ENCODE results near the gene LMNA. TPM values are rescaled to one million over a fixed set of nuclear protein-coding genes. Genes with fewer than 3 reads are reported as not detected.

The LMNA gene
- total RNA-seq, 2 experiments from 2014 or later, result 184 to 218 TPM

DNA sequence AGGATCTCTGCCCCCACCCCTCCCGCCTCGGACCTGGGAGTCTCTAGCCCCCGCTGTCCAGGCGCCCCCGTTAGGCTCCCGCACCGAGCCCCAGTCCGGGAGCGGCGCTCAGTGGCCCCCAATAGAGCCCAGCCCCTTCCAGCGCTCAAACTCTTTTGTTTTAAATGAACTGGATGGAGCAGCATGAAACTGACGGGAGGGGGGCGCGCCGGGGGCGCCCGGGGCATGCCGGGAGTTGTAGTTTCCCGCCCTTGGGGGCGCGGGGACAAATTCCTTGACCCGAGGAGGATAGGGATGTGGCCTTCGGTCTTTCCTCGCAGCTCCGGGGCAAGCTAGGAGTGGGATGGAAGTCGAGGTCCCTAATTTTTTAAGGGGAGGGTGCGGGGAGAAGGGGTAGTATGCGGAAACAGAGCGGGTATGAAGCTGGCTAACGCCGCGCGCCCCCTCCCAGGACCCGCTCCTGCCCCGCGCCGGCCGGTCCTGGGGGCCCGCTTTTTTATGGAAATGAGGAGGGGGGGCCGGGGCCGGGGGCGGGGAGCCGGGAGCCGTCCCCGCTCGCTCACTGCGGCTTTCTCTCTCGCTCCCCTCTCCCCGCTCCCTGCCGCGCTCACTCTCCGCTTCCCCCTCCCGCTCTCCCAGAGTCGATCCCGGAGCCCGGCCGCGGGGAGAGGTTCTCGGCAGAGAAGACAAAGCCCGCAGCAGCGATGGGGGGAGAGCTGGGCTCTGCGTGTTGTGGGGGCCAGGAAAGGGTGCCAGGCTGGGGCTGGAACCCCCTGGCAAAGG, 32.0 kb upstream of the LMNA start, which contains the start of gene MEX3A:
Gene MEX3A, minus strand, starts transcription at position 157 of the 783 bp plus-strand sequence. CDS start 467 bp downstream, outside the sequence.
- no peaks in the 10 kb centered on the region for H3K9me3 Mint-ChIP-seq (ENCODE audit: low read depth)
- no peak within 1 kb of the TSS for H3K27ac Mint-ChIP-seq
- POLR2A ChIA-PET, result interaction anchor here (0.8 kb wide), 1 partner anchor 15 kb away, joined by 3 read pairs; no protein-coding TSS in a partner anchor
- ATAC-seq, result peak; percentile 89
- peak within 1 kb of the TSS; percentile 72 for H3K4me3 Mint-ChIP-seq
- no peaks in the 10 kb centered on the region for H3K36me3 Mint-ChIP-seq (ENCODE audit: low read depth)
- peaks cover 5% of the 10 kb centered on the region for H3K4me1 Mint-ChIP-seq
- CTCF ChIA-PET, result interaction anchor here (0.6 to 29.4 kb wide), 4 partner anchors 14 to 43 kb away, joined by 3 to 929 read pairs (median 10); partner anchors contain the start of gene LMNA
- intact Hi-C loops (cut with DNase I, micrococcal nuclease), result loop anchor here in 1 of 2 experiments (1.0 kb wide), 3 partner anchors 27 to 256 kb away; partner anchors contain the start of genes CCT3, SSR2 and TSACC
- DNase-seq, result peak; percentile 80
- H3K27me3 Mint-ChIP-seq, result peaks cover 26% of the 10 kb centered on the region

DNA sequence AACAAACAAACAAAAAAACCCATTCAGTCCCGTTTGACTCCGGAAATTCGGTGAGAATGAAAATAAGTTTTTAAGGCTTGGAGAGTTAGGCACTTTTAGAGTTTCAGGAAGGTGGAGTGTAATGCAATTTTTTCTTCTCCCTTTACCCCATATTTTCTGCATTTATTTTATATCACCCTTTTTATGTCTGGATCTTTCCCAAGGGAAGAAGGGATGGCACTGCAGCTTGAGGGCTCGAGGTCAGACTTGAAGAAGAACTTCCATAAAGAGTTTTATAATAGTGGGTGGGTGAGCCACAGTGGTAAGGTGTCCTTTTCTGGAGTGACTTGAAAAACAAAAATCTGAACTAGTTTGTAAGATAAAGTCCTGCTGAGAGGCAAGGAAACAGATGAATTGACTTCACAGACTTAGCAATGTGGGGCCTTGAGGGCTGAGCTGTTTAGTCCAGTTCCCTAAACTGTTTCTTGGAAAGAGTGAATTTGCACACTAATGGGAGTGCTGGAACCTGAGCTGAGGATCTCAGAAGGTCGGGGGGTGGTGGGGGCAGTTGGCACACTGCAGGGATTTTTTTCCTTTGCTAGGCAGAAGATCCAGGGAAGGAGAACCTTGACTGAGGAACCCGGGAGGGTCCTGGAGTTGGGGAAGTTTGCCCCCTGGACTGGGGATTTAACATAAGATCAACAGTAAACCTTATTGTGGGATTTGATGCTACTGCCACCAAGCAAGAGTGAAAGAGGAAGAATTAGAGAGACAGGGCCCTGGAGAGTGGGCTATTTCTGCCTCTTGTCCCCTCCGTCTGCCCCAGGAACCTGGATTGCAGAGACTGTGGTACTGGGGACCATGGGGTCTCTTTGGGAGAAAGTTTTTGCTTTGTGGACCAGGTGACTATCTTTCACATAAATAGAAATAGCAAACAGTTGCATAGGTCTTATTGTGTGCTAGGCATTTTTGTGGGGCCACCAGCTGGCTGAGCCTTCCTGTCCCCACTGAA, 30.4 kb upstream of the LMNA start:
- H3K27me3 Mint-ChIP-seq, result peaks cover 21% of the 10 kb centered on the region
- intact Hi-C loops (cut with DNase I, micrococcal nuclease), result no loop called here
- H3K4me1 Mint-ChIP-seq, result peaks cover 5% of the 10 kb centered on the region
- CTCF ChIA-PET, result interaction anchor here (0.7 to 29.4 kb wide), 6 partner anchors 12 to 198 kb away, joined by 3 to 929 read pairs (median 4); partner anchors contain the start of gene LMNA
- no peak overlapping the region for H3K4me3 Mint-ChIP-seq
- POLR2A ChIA-PET, result interaction anchor here (0.6 to 0.7 kb wide), 2 partner anchors 110 to 162 kb away, joined by 3 read pairs; no protein-coding TSS in a partner anchor
- DNase-seq (no peak), ATAC-seq (no peak)
- H3K27ac Mint-ChIP-seq, result no peak overlapping the region
- H3K36me3 Mint-ChIP-seq (ENCODE audit: low read depth), result no peaks in the 10 kb centered on the region
- no peaks in the 10 kb centered on the region for H3K9me3 Mint-ChIP-seq (ENCODE audit: low read depth)

DNA sequence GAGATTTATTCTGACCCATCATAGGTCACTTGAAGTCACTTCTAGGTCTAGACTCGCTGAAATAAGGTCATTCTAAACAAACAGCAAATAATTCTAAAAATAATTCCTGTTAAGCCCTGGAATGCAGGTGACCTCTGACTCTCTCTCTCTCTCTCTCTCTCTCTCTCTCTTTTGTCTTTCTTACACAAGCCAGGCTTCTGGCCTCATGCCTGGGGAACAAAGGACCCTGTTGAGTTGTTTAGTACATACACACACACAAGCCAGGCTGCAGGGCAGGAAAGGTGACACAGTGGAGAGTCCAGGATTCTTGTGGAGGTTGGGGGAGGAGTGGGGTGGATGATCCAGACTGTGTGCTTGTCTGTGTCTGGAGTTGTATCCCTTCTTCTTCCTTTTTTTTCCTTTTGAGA, 28.3 kb upstream of the LMNA start:
- peaks cover 9% of the 10 kb centered on the region for H3K4me1 Mint-ChIP-seq
- peaks cover 24% of the 10 kb centered on the region for H3K27me3 Mint-ChIP-seq
- no peaks in the 10 kb centered on the region for H3K36me3 Mint-ChIP-seq (ENCODE audit: low read depth)
- H3K27ac Mint-ChIP-seq, result no peak overlapping the region
- no peak overlapping the region for H3K4me3 Mint-ChIP-seq
- CTCF ChIA-PET, result interaction anchor here (2.7 to 29.4 kb wide), 2 partner anchors 10 to 39 kb away, joined by 9 to 929 read pairs; partner anchors contain the start of gene LMNA
- DNase-seq, result no peak
- intact Hi-C loops (cut with DNase I, micrococcal nuclease), result no loop called here
- no peak for ATAC-seq
- no peaks in the 10 kb centered on the region for H3K9me3 Mint-ChIP-seq (ENCODE audit: low read depth)
- POLR2A ChIA-PET, result no interaction called here

DNA sequence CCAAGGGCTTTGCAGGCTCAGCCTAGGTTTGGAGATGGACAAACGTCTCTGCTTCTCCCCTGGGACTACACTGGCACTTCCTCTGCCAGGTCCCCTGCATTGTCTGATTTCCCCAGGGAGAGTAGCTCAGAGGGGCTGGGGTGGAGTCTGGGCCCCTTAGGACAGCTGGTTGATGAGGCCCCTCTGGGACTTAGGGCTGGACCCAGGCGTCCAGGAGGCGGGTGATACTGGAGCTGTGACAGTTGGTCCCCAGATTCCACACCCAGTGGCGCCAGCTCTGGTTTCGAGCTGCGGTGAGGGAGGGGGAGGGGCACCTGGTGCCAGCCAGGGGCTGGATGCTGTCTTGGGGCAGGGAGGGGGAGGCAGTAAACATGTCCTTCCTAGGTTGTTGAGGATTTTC, 24.8 kb upstream of the LMNA start:
- POLR2A ChIA-PET, result no interaction called here
- Mint-ChIP-seq H3K27ac (no peak overlapping the region), H3K36me3 (ENCODE audit: low read depth) (no peaks in the 10 kb centered on the region), H3K4me3 (no peak overlapping the region), H3K27me3 (peaks cover 17% of the 10 kb centered on the region), H3K4me1 (peaks cover 4% of the 10 kb centered on the region), H3K9me3 (ENCODE audit: low read depth) (no peaks in the 10 kb centered on the region)
- ATAC-seq (no peak), DNase-seq (no peak)
- CTCF ChIA-PET, result interaction anchor here (0.7 to 29.4 kb wide), 8 partner anchors 36 to 587 kb away, joined by 3 to 929 read pairs (median 4); partner anchors contain the start of gene LMNA
- intact Hi-C loops (cut with DNase I, micrococcal nuclease), result loop anchor here (1.0 kb wide), 3 partner anchors 41 to 230 kb away; no protein-coding TSS in a partner anchor

DNA sequence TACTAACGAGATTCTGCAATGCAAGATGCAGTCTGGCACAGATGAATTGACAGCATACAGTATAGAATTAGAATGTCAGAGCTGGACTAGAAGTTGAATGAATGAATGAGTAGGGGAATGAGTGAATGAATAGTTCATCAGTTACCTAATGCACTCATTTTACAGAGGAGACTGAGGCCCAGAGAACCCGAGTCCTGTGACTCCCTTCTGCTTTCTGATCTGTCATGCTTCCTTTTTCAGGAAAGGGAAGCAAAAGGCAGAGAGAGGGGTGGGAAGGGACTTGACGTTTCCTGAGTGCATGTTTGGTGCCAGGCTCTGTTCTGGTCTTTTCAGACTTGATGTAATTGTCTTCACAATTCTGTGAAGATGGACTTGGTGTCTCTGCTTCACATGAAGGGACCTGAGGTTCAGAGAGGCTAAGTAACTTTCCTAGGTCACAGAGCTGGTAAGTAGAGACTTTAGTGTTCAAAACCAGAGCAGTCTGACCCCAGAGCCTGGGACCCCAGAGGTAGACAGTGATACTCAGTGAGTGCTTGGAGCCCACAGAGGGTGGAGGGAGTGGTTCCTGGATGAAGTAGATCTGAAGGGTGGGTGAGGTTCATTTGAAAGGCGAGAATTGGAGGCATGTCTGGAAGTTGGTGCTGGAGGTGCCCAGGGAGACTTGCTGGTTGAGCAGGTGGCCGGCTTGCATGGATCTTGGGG, 24.2 kb upstream of the LMNA start:
- POLR2A ChIA-PET, result interaction anchor here (1.5 kb wide), 1 partner anchor 128 kb away, joined by 4 read pairs; no protein-coding TSS in a partner anchor
- no peak overlapping the region for H3K4me3 Mint-ChIP-seq
- intact Hi-C loops (cut with DNase I, micrococcal nuclease), result loop anchor here (1.0 kb wide), 3 partner anchors 40 to 229 kb away; no protein-coding TSS in a partner anchor
- H3K4me1 Mint-ChIP-seq, result peaks cover 7% of the 10 kb centered on the region
- peaks cover 17% of the 10 kb centered on the region for H3K27me3 Mint-ChIP-seq
- DNase-seq, result no peak
- CTCF ChIA-PET, result interaction anchor here (0.5 to 29.4 kb wide), 17 partner anchors 10 to 587 kb away, joined by 3 to 929 read pairs (median 4); partner anchors contain the start of gene LMNA
- ATAC-seq, result peak; percentile 13
- no peak overlapping the region for H3K27ac Mint-ChIP-seq
- no peaks in the 10 kb centered on the region for H3K9me3 Mint-ChIP-seq (ENCODE audit: low read depth)
- H3K36me3 Mint-ChIP-seq (ENCODE audit: low read depth), result no peaks in the 10 kb centered on the region

DNA sequence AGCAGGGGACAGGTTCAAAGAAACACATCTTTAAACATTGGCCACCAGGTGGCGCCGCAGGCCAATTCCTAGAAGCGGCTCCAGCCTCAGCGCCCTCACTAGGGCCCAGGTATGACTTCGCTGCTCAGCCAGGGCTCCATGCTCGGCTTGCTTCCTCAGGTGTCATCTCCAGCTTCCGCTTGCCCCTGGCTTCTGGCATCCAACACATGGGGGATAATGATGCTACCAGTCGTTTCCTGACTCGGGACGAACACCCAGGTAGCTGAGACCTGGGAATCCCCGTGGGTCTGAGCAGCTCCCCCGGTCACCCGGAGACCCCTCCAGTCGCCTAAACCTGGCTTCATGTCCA, 23.7 kb upstream of the LMNA start:
- ChIA-PET CTCF (interaction anchor here (0.5 to 29.4 kb wide), 19 partner anchors 8 to 192 kb away, joined by 3 to 929 read pairs (median 3); partner anchors contain the start of gene LMNA), POLR2A (interaction anchor here (0.6 to 1.5 kb wide), 2 partner anchors 38 to 127 kb away, joined by 3 to 4 read pairs; no protein-coding TSS in a partner anchor)
- DNase-seq, result peak; percentile 95
- Mint-ChIP-seq H3K27me3 (peaks cover 16% of the 10 kb centered on the region), H3K27ac (no peak overlapping the region), H3K4me3 (no peak overlapping the region), H3K36me3 (ENCODE audit: low read depth) (no peaks in the 10 kb centered on the region), H3K4me1 (peaks cover 13% of the 10 kb centered on the region), H3K9me3 (ENCODE audit: low read depth) (no peaks in the 10 kb centered on the region)
- intact Hi-C loops (cut with DNase I, micrococcal nuclease), result loop anchor here (1.0 kb wide), 3 partner anchors 39 to 228 kb away; no protein-coding TSS in a partner anchor
- peak; percentile 95 for ATAC-seq

DNA sequence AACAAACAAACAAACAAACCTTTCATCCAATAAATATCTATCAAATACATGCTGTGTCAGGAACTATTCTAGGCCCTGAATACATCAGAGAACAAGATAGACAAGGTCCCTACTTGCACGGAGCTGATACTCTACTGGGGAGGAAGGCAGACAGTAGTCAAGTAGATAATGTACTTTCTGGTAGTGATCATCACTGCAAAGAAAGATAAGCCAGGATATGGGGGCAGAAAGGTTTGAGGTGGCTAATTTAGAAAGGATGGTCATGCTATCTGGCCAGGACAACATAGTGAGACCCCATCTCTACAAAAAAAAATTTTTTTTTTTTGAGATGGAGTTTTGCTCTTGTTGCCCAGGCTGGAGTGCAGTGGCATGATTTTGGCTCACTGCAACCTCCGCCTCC, 22.9 kb upstream of the LMNA start:
- H3K27ac Mint-ChIP-seq, result no peak overlapping the region
- POLR2A ChIA-PET, result interaction anchor here (0.6 to 1.5 kb wide), 2 partner anchors 37 to 126 kb away, joined by 3 to 4 read pairs; no protein-coding TSS in a partner anchor
- peaks cover 12% of the 10 kb centered on the region for H3K27me3 Mint-ChIP-seq
- H3K9me3 Mint-ChIP-seq (ENCODE audit: low read depth), result no peaks in the 10 kb centered on the region
- H3K36me3 Mint-ChIP-seq (ENCODE audit: low read depth), result no peaks in the 10 kb centered on the region
- peaks cover 20% of the 10 kb centered on the region for H3K4me1 Mint-ChIP-seq
- CTCF ChIA-PET, result interaction anchor here (0.6 to 29.4 kb wide), 7 partner anchors 34 to 211 kb away, joined by 3 to 929 read pairs (median 4); partner anchors contain the start of gene LMNA
- no peak overlapping the region for H3K4me3 Mint-ChIP-seq
- DNase-seq (no peak), ATAC-seq (no peak)
- intact Hi-C loops (cut with DNase I, micrococcal nuclease), result no loop called here

DNA sequence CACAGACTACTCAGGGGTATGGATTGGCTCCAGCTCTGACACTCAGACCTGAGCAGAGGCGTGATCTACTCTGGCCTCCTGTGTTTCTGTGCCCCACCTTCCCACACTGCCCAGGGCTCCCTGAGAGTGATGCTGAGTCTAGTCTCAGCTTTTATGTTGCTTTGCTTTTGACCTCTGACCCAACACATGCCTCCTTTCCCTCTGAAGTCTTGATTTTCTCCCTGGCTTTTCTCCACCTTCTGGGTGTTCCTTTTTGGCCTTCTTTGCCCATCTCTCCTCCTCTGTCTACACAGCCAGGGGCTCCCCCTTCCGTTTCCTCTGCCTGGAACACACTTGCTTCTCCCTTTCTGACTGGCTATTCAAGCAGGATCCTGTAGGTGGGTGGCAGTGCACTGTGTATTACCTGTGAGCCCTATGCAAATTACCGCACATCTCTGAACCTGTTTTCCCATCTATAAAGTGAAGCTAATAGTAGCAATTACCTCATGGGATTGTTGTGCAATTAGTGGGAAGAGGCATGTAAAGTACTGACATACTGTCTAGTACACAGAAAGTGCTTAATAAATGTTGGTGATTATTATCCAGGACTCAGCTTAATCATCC, 18.5 kb upstream of the LMNA start:
- peak overlapping the region; percentile 16 for H3K4me3 Mint-ChIP-seq
- DNase-seq, result peak; percentile 67

DNA sequence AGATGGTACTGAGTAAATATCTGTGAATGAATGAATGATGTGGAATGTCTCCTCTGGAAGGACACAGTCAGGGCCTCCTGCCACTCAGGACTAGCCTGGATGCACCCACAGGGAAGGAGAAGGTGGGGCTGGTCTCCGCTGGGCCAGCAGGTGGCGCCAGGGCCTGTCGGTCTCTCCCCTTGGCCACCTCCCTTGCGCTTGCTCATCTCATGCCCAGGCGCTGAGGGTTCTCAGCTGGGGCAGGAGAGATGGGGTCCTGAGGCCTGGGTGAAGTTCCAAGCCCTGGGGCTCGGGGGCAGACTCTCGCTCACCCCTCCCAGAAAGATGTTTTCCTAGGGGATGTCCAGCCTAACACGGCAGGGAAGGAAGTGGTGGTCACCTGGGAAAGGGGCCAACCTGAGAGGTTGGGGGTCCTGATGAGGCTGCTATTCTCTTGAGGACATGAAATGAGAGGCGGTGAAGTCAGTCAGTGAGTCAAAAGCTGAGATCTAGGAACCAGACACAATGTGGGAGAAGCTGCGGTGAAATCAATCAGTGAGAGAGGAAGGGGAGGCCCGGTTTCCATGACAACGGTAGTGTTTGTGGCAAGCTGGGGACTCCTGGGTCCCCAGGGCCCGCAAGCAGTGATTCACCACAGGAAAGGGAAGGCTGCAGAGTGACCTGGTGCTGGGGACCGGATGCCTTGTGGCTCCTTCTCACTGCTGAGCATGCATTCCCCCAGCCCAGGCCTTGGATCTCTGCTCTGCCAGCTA, 17.7 kb upstream of the LMNA start:
- Mint-ChIP-seq H3K9me3 (ENCODE audit: low read depth) (no peaks in the 10 kb centered on the region), H3K27me3 (peaks cover 7% of the 10 kb centered on the region), H3K4me3 (peak overlapping the region; percentile 60), H3K4me1 (peaks cover 58% of the 10 kb centered on the region), H3K36me3 (ENCODE audit: low read depth) (peaks cover 2% of the 10 kb centered on the region), H3K27ac (peak overlapping the region; percentile 94)
- ChIA-PET CTCF (interaction anchor here (0.5 to 29.4 kb wide), 31 partner anchors 8 to 403 kb away, joined by 3 to 929 read pairs (median 4); partner anchors contain the start of genes GLMP, KHDC4, LMNA and PMF1), POLR2A (interaction anchor here (0.6 to 7.0 kb wide), 14 partner anchors 9 to 404 kb away, joined by 3 to 103 read pairs (median 8); partner anchors contain the start of genes LMNA, MEF2D and PMF1)
- intact Hi-C loops (cut with DNase I, micrococcal nuclease), result loop anchor here (1.0 to 5.0 kb wide), 11 partner anchors 9 to 405 kb away; partner anchors contain the start of genes LMNA (in 2 of the 2), CCT3 (in 1 of the 2), MEF2D (in 1 of the 2) and SMG5 (in 1 of the 2)
- ATAC-seq, result peak; percentile 76
- peak; percentile 96 for DNase-seq

More for the DNA sequence above, 18.5 kb upstream of the LMNA start:
- POLR2A ChIA-PET, result interaction anchor here (1.0 to 7.0 kb wide), 8 partner anchors 10 to 129 kb away, joined by 4 to 103 read pairs (median 21); partner anchors contain the start of genes LMNA and PMF1
- Mint-ChIP-seq H3K36me3 (ENCODE audit: low read depth) (peaks cover 2% of the 10 kb centered on the region), H3K4me1 (peaks cover 55% of the 10 kb centered on the region), H3K27me3 (peaks cover 9% of the 10 kb centered on the region), H3K9me3 (ENCODE audit: low read depth) (no peaks in the 10 kb centered on the region), H3K27ac (peak overlapping the region; percentile 94)
- intact Hi-C loops (cut with DNase I, micrococcal nuclease), result loop anchor here (1.0 to 5.0 kb wide), 4 partner anchors 19 to 406 kb away; partner anchors contain the start of genes LMNA (in 1 of the 2) and MEF2D (in 1 of the 2)
- CTCF ChIA-PET, result interaction anchor here (0.5 to 29.4 kb wide), 15 partner anchors 9 to 187 kb away, joined by 3 to 929 read pairs (median 9); partner anchors contain the start of genes LMNA, PMF1 and SMG5
- ATAC-seq, result peak; percentile 21
